Right cardiac atrium (tissue), 5 donors: ENCODE results near the gene KRTAP12-1. TPM values are rescaled to one million over a fixed set of nuclear protein-coding genes. Genes with fewer than 3 reads are reported as not detected.

Experiments
- ATAC-seq, 2 donors: fragments of 200-7000 bp; cut with Tn5 transposase; one replicate each; pipeline versions ENCODE4 v1.8.0 to v1.9.1; 2020; ENCODE audit warnings: moderate library complexity in 2 of 2, mild to moderate bottlenecking in 1 of 2
- DNase-seq, 3 donors: peaks; one replicate each; pipeline ENCODE4 v3.0.0-alpha.2; 2020
- H3K27ac ChIP-seq: one replicate; pipeline ENCODE4 v1.5.1; 2013; ENCODE audit warnings: mild to moderate bottlenecking, low read length, control low read depth, moderate library complexity
- H3K27me3 ChIP-seq: one replicate; pipeline ENCODE4 v1.6.1; 2013; ENCODE audit not compliant: control insufficient read depth, insufficient read depth
- H3K4me1 ChIP-seq: one replicate; pipeline ENCODE4 v1.6.1; 2013; ENCODE audit warnings: low read length; ENCODE audit not compliant: control insufficient read depth, insufficient read depth
- H3K4me3 ChIP-seq: one replicate; pipeline ENCODE4 v1.5.1; 2013; ENCODE audit warnings: low read length, control low read depth
- H3K9me3 ChIP-seq: one replicate; pipeline ENCODE4 v1.6.1; 2013; ENCODE audit warnings: low read length; ENCODE audit not compliant: control insufficient read depth
- WGBS: extraction: QIAGEN DNeasy Blood & Tissue Kit; methylation state at CpG from one replicate; pipeline ENCODE4 v1.1.7; 2013; 5-methylcytosine and 5-hydroxymethylcytosine counted together
- intact Hi-C, 4 donors: fragments of 100-400 bp; cut with DNase I; formaldehyde crosslinking; loops; one replicate each; pipeline versions ENCODE4 v1.11.0 to v1.14.0; 2022 to 2023
- polyA plus RNA-seq: library from polyadenylated mRNA; stranded (reverse); fragments of 200-250 nt; gene quantifications from one replicate; pipeline ENCODE4 v1.2.3, GENCODE V29; 2013
- total RNA-seq, 4 donors: library from RNA; stranded (reverse); fragmentation: NEBNext Ultra II Directional; extraction: Animal tissue kit (Norgen Biotek cat#: 25700); gene quantifications; one replicate each; pipeline ENCODE4 v1.2.1, GENCODE V29; 2021
- donor health status: healthy with polysubstance abuse.
- donor health status: DM: no; HTN: yes; CAD: no.
- donor health status: DM: no; HTN: no; CAD: no.
- donor health status: DM: no; HTN: yes; CAD: no; lungs with severe emphysema.
- donor health status: DM: yes; HTN: yes; CAD: no.

The KRTAP12-1 gene
- total and polyA plus RNA-seq, 5 donors: not detected

- Histone ChIP-seq H3K4me3 (no peak overlapping the region), H3K4me1 (no peaks in the 10 kb centered on the region), H3K27ac (no peak overlapping the region), H3K9me3 (no peaks in the 10 kb centered on the region), H3K27me3 (no peaks in the 10 kb centered on the region)
- DNase-seq (no peak), ATAC-seq (no peak)
- intact Hi-C loops: no loop called here
- 59% methylated on average over 11 of the region's 11 CpGs for WGBS
Measured at GRCh38 chr21:44658913-44659595, 22.9 kb downstream of the KRTAP12-1 start.

- no peak overlapping the region for H3K27ac ChIP-seq
- no peaks in the 10 kb centered on the region for H3K4me1 ChIP-seq
- no peak overlapping the region for H3K4me3 ChIP-seq
- WGBS: 83% methylated on average over 5 of the region's 5 CpGs
- no peak for ATAC-seq
- no peak for DNase-seq
- H3K9me3 ChIP-seq: no peaks in the 10 kb centered on the region
- H3K27me3 ChIP-seq: no peaks in the 10 kb centered on the region
- intact Hi-C loops: no loop called here
Measured at GRCh38 chr21:44658541-44658910, 23.4 kb downstream of the KRTAP12-1 start.

GRCh38 chr21:44657635-44658540 lies 24.1 kb downstream of the KRTAP12-1 start, which contains the start of gene KRTAP12-3:
KRTAP12-3 (plus strand) TSS chr21:44657932; CDS start chr21:44657980, 48 bp downstream.
- Histone ChIP-seq H3K9me3 (no peaks in the 10 kb centered on the region), H3K4me1 (no peaks in the 10 kb centered on the region), H3K4me3 (no peak within 1 kb of the TSS), H3K27ac (no peak within 1 kb of the TSS), H3K27me3 (no peaks in the 10 kb centered on the region)
- intact Hi-C loops: no loop called here
- no peak for ATAC-seq
- DNase-seq: no peak
- WGBS: 74% methylated on average over 26 of the region's 26 CpGs

GRCh38 chr21:44656868-44657267 lies 25.1 kb downstream of the KRTAP12-1 start:
- no peak overlapping the region for H3K4me3 ChIP-seq
- ATAC-seq (no peak), DNase-seq (no peak)
- H3K4me1 ChIP-seq: no peaks in the 10 kb centered on the region
- 44% methylated on average over 1 of the region's 1 CpG for WGBS
- no peaks in the 10 kb centered on the region for H3K27me3 ChIP-seq
- intact Hi-C loops: no loop called here
- no peak overlapping the region for H3K27ac ChIP-seq
- no peaks in the 10 kb centered on the region for H3K9me3 ChIP-seq

GRCh38 chr21:44654576-44655175 lies 27.3 kb downstream of the KRTAP12-1 start, which contains the start of gene KRTAP12-4:
KRTAP12-4 (minus strand) TSS chr21:44654659; CDS start chr21:44654614, 45 bp downstream.
- H3K4me3 ChIP-seq: no peak within 1 kb of the TSS
- WGBS: 81% methylated on average over 8 of the region's 9 CpGs
- H3K9me3 ChIP-seq: no peaks in the 10 kb centered on the region
- intact Hi-C loops: no loop called here
- no peaks in the 10 kb centered on the region for H3K4me1 ChIP-seq
- ATAC-seq (no peak), DNase-seq (no peak)
- H3K27me3 ChIP-seq: no peaks in the 10 kb centered on the region
- no peak within 1 kb of the TSS for H3K27ac ChIP-seq

- WGBS: 75% methylated on average over 17 of the region's 17 CpGs
- DNase-seq (peak in 1 of 3 donors; percentile 55), ATAC-seq (no peak)
- no peaks in the 10 kb centered on the region for H3K27me3 ChIP-seq
- H3K4me3 ChIP-seq: no peak overlapping the region
- H3K9me3 ChIP-seq: no peaks in the 10 kb centered on the region
- intact Hi-C loops: no loop called here
- no peak overlapping the region for H3K27ac ChIP-seq
- no peaks in the 10 kb centered on the region for H3K4me1 ChIP-seq
Measured at GRCh38 chr21:44653656-44654575, 28.0 kb downstream of the KRTAP12-1 start.

- 62% methylated on average over 14 of the region's 14 CpGs for WGBS
- Histone ChIP-seq H3K4me1 (no peaks in the 10 kb centered on the region), H3K27ac (no peak overlapping the region), H3K9me3 (no peaks in the 10 kb centered on the region), H3K27me3 (no peaks in the 10 kb centered on the region), H3K4me3 (no peak overlapping the region)
- intact Hi-C loops: no loop called here
- ATAC-seq (no peak), DNase-seq (no peak)
Measured at GRCh38 chr21:44653123-44653522, 28.8 kb downstream of the KRTAP12-1 start.

GRCh38 chr21:44650973-44651675 lies 30.8 kb downstream of the KRTAP12-1 start:
- 83% methylated on average over 12 of the region's 12 CpGs for WGBS
- Histone ChIP-seq H3K27me3 (no peaks in the 10 kb centered on the region), H3K4me3 (no peak overlapping the region)

GRCh38 chr21:44650265-44650972 lies 31.5 kb downstream of the KRTAP12-1 start:
- Histone ChIP-seq H3K27ac (no peak overlapping the region), H3K9me3 (no peaks in the 10 kb centered on the region), H3K4me1 (no peaks in the 10 kb centered on the region), H3K27me3 (no peaks in the 10 kb centered on the region), H3K4me3 (no peak overlapping the region)
- 90% methylated on average over 20 of the region's 20 CpGs for WGBS
- ATAC-seq (no peak), DNase-seq (no peak)
- intact Hi-C loops: no loop called here

More at GRCh38 chr21:44650973-44651675, 30.8 kb downstream of the KRTAP12-1 start:
- intact Hi-C loops: no loop called here
- no peaks in the 10 kb centered on the region for H3K9me3 ChIP-seq
- H3K27ac ChIP-seq: no peak overlapping the region
- ATAC-seq: no peak
- no peaks in the 10 kb centered on the region for H3K4me1 ChIP-seq
- no peak for DNase-seq
